Esophagus squamous epithelium (tissue), 5 donors: Measurements from ENCODE around the gene NUFIP2. TPM values are rescaled to one million over a fixed set of nuclear protein-coding genes. Genes with fewer than 3 reads are reported as not detected.

Experiments used
- DNase-seq: peaks from one replicate; lab custom pipeline; 2025; lab: John Stamatoyannopoulos, UW
- H3K27ac ChIP-seq, 4 donors: fragments of 200-600 bp; sonication (generic); one replicate each; pipeline ENCODE4 v1.5.1; 2016 to 2019; ENCODE audit warnings: mild to moderate bottlenecking in 1 of 4
- H3K27me3 ChIP-seq, 4 donors: fragments of 200-600 bp; sonication (generic); 1 replicate in 3 of 4; 2 replicates in 1 of 4; pipeline versions ENCODE4 v1.5.1 to v1.6.0; 2017 to 2021; ENCODE audit warnings: antibody characterized with exemption in 1 of 4
- H3K36me3 ChIP-seq, 3 donors: fragments of 200-600 bp; sonication (generic); one replicate each; pipeline ENCODE4 v1.5.1; 2016 to 2019
- H3K4me1 ChIP-seq, 3 donors: fragments of 200-600 bp; sonication (generic); one replicate each; pipeline ENCODE4 v1.5.1; 2017 to 2019
- H3K4me3 ChIP-seq, 4 donors: fragments of 200-600 bp; sonication (generic); 1 replicate in 3 of 4; 2 replicates in 1 of 4; pipeline ENCODE4 v1.5.1; 2016 to 2019; ENCODE audit warnings: mild to moderate bottlenecking in 2 of 4, moderate library complexity in 1 of 4
- H3K9me3 ChIP-seq, 3 donors: fragments of 200-600 bp; sonication (generic); one replicate each; pipeline ENCODE4 v1.5.1; 2016 to 2019
- CTCF ChIP-seq, 6 experiments: fragments of 450-650 bp in 4 of 6; fragments of 200-600 bp in 2 of 6; sonication (generic) in 2 of 6; IDR thresholded peaks; one replicate each; pipeline ENCODE4 v1.5.1; 2016 to 2019; ENCODE audit warnings: antibody characterized with exemption in 6 of 6, mild to moderate bottlenecking in 4 of 6, moderate library complexity in 4 of 6
- POLR2A ChIP-seq, 4 donors: fragments of 450-650 bp; IDR thresholded peaks; one replicate each; pipeline ENCODE4 v1.6.1; 2017; ENCODE audit warnings: antibody characterized with exemption in 4 of 4, mild to moderate bottlenecking in 4 of 4, moderate library complexity in 3 of 4
- WGBS, 2 donors: methylation state at CpG; one replicate each; pipeline ENCODE4 v1.1.5; 2018; 5-methylcytosine and 5-hydroxymethylcytosine counted together
- intact Hi-C: fragments of 100-400 bp; cut with DNase I; formaldehyde crosslinking; loops from one replicate; pipeline ENCODE4 v1.15.0; 2022
- total RNA-seq, 4 donors: library from RNA; depleted of rRNA; stranded (reverse); fragments of >200 nt; gene quantifications; one replicate each; pipeline ENCODE4 v1.1.0, GENCODE V29; 2016
- donor health status: DM: yes; HTN: yes; CAD: no.

NUFIP2 gene
- total RNA-seq, 4 donors from 2014 or later: 20.5 to 33.0 (median 28.4) TPM

DNA sequence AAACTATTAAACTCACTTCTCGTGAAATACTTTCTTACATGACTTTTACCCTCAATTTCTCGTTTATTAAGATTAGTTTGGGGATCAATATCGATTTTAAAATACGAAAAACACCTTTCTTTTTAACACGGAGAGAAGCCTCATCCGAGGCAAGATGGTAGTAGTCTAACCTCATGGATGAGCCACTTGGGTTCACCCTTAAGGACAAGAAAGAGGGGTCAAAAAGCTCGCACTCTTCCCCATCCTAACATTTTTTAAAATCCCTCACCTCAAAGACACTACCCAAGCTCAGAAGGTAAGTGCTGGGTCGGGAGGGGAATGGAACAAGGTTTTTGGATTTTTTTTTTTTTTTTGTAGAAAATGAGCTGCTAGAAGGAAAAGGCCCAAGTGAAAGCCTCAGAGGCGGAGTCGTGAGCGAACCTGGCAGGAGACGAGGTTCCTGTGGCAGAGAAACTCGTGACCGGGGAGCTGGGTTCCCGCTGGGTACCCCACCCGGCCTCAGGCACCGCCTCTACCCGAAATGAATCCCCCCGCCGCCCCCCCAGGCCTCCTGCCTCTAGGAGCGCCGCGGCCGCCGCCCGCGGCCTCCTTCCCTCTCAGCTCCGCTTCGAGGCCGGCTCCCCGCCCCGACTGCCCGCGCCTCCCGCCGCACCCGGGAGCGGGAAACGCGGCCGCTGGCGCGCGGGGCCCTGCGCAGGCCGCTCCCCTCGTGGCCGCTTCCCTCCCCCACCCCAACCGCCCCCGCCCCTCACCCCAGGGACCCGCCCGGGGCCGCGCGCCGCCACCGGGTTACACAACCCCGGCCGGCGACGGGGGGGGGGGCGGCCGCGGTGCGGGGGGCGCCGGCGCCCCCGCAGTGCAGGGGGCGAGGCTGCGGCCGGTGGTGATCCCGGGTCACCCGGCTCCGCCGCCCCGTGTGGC lies 1.6 kb downstream of the NUFIP2 start:
- TF ChIP-seq POLR2A (IDR thresholded peaks at IDR 0.05): peak in 1 of 4 donors; percentile 9
- TF ChIP-seq CTCF (IDR thresholded peaks at IDR 0.05): no peak
- peak overlapping the region; percentile 92 to 99 (median 96) for H3K4me3 ChIP-seq
- H3K4me1 ChIP-seq: peaks cover 24 to 58% (median 40%) of the 10 kb centered on the region in 3 donors
- peak overlapping the region; percentile 99 to 100 (median 100) for H3K27ac ChIP-seq
- no peaks in the 10 kb centered on the region for H3K9me3 ChIP-seq
- DNase-seq: no peak
- intact Hi-C loops: loop anchor here (10.0 kb wide), 1 partner anchor 138 kb away; no protein-coding TSS in a partner anchor
- peaks cover 0 to 28% (median 0%) of the 10 kb centered on the region in 3 donors for H3K36me3 ChIP-seq
- no peaks in the 10 kb centered on the region for H3K27me3 ChIP-seq
- WGBS, 2 donors: 2 to 3% methylated on average over 16 to 21 of the region's 77 CpGs

DNA sequence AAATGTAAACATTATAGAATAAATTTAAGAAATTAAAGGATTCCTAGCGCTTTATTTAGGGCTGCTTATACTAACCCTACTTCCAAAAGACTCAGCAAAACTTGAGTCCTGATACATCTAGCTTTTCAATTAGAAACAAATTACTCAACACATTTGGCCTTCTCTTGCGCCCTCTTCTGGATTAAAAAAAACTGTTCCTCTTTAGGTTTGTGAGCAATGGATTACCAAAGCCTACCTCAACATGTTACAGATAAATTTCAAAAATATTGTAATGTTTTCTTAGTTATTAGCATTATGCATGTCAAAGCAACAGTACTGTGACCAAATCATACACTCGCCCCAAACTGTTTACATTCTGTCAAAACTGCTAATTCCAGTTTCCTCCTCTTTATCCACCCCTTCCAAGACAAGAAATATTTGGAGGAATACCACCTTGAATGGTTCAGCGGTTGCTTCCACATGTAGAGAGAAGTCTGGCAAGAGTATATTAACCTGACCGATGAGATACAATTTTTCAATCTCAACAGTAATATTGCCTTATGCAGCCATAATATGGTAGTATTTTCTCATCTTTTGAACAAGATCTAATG lies 2.7 kb downstream of the NUFIP2 start:
- Histone ChIP-seq H3K4me1 (peaks cover 24 to 68% (median 40%) of the 10 kb centered on the region in 3 donors), H3K27ac (peak overlapping the region; percentile 99 to 100 (median 100)), H3K4me3 (peak overlapping the region; percentile 92 to 99 (median 96)), H3K9me3 (no peaks in the 10 kb centered on the region), H3K36me3 (peaks cover under 1 to 39% (median 6%) of the 10 kb centered on the region in 3 donors), H3K27me3 (no peaks in the 10 kb centered on the region)
- 3 to 6% methylated on average over 5 of the region's 5 CpGs for WGBS, 2 donors
- intact Hi-C loops: loop anchor here (10.0 kb wide), 1 partner anchor 136 kb away; no protein-coding TSS in a partner anchor
- no peak for DNase-seq
- TF ChIP-seq POLR2A (IDR thresholded peaks at IDR 0.05) (no peak), CTCF (IDR thresholded peaks at IDR 0.05) (peak; percentile 45 to 73 (median 69))

DNA sequence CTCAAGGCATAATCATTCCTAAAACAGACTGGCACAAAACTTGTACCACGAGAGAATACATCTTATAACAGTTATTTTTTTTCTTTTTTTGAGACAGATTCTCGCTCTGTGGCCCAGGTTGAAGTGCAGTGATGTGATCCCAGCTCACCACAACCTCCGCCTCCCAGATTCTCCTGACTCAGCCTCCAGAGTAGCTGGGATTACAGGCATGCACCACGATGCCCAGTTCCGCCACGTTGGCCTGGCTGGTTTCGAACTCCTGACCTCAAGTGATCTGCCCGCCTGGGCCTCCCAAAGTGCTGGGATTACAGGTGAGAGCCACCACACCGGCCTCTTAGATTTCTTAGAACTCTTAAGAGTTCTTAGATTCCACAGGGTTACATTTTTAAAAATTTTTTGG lies 4.1 kb downstream of the NUFIP2 start:
- WGBS, 2 donors: 79 to 84% methylated on average over 8 to 9 of the region's 9 CpGs
- DNase-seq: no peak
- no peaks in the 10 kb centered on the region for H3K27me3 ChIP-seq
- H3K27ac ChIP-seq: peak overlapping the region in 1 of 4 donors; percentile 20
- TF ChIP-seq CTCF (IDR thresholded peaks at IDR 0.05) (no peak), POLR2A (IDR thresholded peaks at IDR 0.05) (no peak)
- H3K4me1 ChIP-seq: peaks cover 23 to 78% (median 40%) of the 10 kb centered on the region in 3 donors
- H3K36me3 ChIP-seq: peaks cover 4 to 53% (median 10%) of the 10 kb centered on the region in 3 donors
- intact Hi-C loops: loop anchor here (10.0 kb wide), 1 partner anchor 135 kb away; no protein-coding TSS in a partner anchor
- no peak overlapping the region for H3K4me3 ChIP-seq
- no peaks in the 10 kb centered on the region for H3K9me3 ChIP-seq

DNA sequence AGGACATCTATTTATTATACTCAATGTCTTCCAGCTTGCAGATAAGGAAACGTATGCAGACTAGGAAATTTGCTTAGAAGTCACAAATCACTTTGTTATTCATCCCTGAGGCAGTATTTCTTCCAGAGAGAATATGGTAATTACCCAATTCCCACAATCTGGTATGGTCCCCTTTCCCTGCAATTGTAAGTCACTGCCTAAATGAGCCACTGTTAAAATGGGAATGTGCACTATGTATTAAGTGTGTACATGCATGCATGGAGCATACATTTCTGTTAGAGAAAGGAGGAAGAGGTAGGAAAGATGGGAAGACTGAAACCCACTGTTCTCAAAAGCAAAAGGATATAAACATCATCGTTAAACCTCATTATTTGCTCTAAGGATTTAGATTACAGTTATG lies 10.0 kb downstream of the NUFIP2 start:
- Histone ChIP-seq H3K27ac (no peak overlapping the region), H3K27me3 (no peaks in the 10 kb centered on the region), H3K9me3 (no peaks in the 10 kb centered on the region), H3K36me3 (peaks cover 16 to 98% (median 25%) of the 10 kb centered on the region in 3 donors), H3K4me3 (no peak overlapping the region), H3K4me1 (peaks cover 6 to 84% (median 24%) of the 10 kb centered on the region in 3 donors)
- intact Hi-C loops: no loop called here
- 44 to 60% methylated on average over 2 of the region's 2 CpGs for WGBS, 2 donors
- TF ChIP-seq POLR2A (IDR thresholded peaks at IDR 0.05) (no peak), CTCF (IDR thresholded peaks at IDR 0.05) (no peak)
- no peak for DNase-seq
